K562 (cell line): Measurements from ENCODE around the gene MRI1. TPM values are rescaled to one million over a fixed set of nuclear protein-coding genes. Genes with fewer than 3 reads are reported as not detected.
"Not testable (repeated sequence)": the region's sequence is repeated elsewhere in the genome, so short reads cannot be mapped to it uniquely, and the experiment has no call there.

Experiments
- ATAC-seq: fragments of 200-7000 bp; cut with Tn5 transposase; 3 replicates; pipeline ENCODE4 v1.9.1; 2020; ENCODE audit warnings: moderate library complexity
- BruUV-seq: library from RNA; stranded (reverse); fragments of 400-500 nt; replicated peaks from 2 replicates; lab custom pipeline; 2021; lab: Mats Ljungman, UMichigan
- CTCF ChIA-PET: fragments of 300-600 bp; formaldehyde crosslinking; extraction: SDS; loops from one replicate; lab custom pipeline; 2021; ENCODE audit warnings: low intra/inter-chr PET ratio; lab: Yijun Ruan, JAX
- POLR2A ChIA-PET: fragments of 300-600, 350-650 bp; sonication (Branson Sonifier 250); formaldehyde crosslinking; extraction: SDS; loops from one replicate; lab custom pipeline; 2021; ENCODE audit warnings: antibody characterized with exemption, inconsistent platforms; lab: Yijun Ruan, JAX
- DNase-seq, 4 experiments: peaks; one replicate each; pipeline versions ENCODE4 v3.0.0 to v3.0.0-alpha.2; 2011 to 2018; ENCODE audit warnings: low spot score in 3 of 4, mixed read lengths in 3 of 4; ENCODE audit errors: extremely low read depth in 1 of 4
- FAIRE-seq: peaks from 2 replicates; lab custom pipeline; 2011; peaks lifted over from hg19 to GRCh38; lab: Jason Lieb, UNC
- H2AFZ ChIP-seq: 2 replicates; pipeline ENCODE4 v1.6.0; 2011; ENCODE audit warnings: low read depth, low read length, control low read depth, inconsistent platforms
- H3K27ac ChIP-seq: fragments of 200-600 bp; 3 replicates; pipeline ENCODE4 v1.8.0; 2011; ENCODE audit warnings: low read depth, mild to moderate bottlenecking, control low read depth, inconsistent platforms, low read length, moderate library complexity, mixed read lengths; ENCODE audit errors: extremely low read depth
- H3K27me3 ChIP-seq, 2 experiments: fragments of 300-600 bp in 1 of 2; 2 replicates in 1 of 2; 3 replicates in 1 of 2; pipeline versions ENCODE4 v1.6.0 to v1.8.0; 2011; ENCODE audit warnings: inconsistent platforms in 2 of 2, low read length in 2 of 2, mild to moderate bottlenecking in 1 of 2, mixed read lengths in 1 of 2, moderate library complexity in 1 of 2; ENCODE audit not compliant: control insufficient read depth in 2 of 2, insufficient read depth in 2 of 2
- H3K36me3 ChIP-seq: fragments of 300-600 bp; 3 replicates; pipeline ENCODE4 v1.8.0; 2011; ENCODE audit warnings: mild to moderate bottlenecking, low read length, inconsistent platforms; ENCODE audit not compliant: control insufficient read depth, insufficient read depth
- H3K4me1 ChIP-seq, 2 experiments: fragments of 200-600 bp in 1 of 2; replicated peaks in 1 of 2; 2 replicates in 1 of 2; 3 replicates in 1 of 2; pipeline versions ENCODE4 v1.5.1 to v1.8.0; 2011; ENCODE audit warnings: inconsistent platforms in 2 of 2, low read length in 2 of 2, mild to moderate bottlenecking in 1 of 2, mixed read lengths in 1 of 2, moderate library complexity in 1 of 2; ENCODE audit not compliant: control insufficient read depth in 2 of 2, insufficient read depth in 2 of 2
- H3K4me2 ChIP-seq: 2 replicates; pipeline ENCODE4 v1.6.1; 2011; ENCODE audit warnings: low read length, control low read depth, inconsistent platforms, mixed read lengths; ENCODE audit not compliant: insufficient read depth
- H3K4me3 ChIP-seq: fragments of 200-600 bp; sonication (generic), shearing (Covaris generic); 2 replicates; pipeline ENCODE4 v1.5.1; 2016; ENCODE audit warnings: control low read depth, inconsistent platforms
- H3K79me2 ChIP-seq: fragments of 200-600 bp; 3 replicates; pipeline ENCODE4 v1.8.0; 2011; ENCODE audit warnings: low read length, inconsistent platforms; ENCODE audit not compliant: control insufficient read depth, insufficient read depth
- H3K9ac ChIP-seq, 2 experiments: 2 replicates each; pipeline versions ENCODE4 v1.6.0 to v1.6.1; 2011; ENCODE audit warnings: low read depth in 2 of 2, low read length in 2 of 2, control low read depth in 1 of 2, inconsistent platforms in 1 of 2, mild to moderate bottlenecking in 1 of 2, mixed read lengths in 1 of 2; ENCODE audit not compliant: insufficient read depth in 1 of 2
- H3K9me1 ChIP-seq: one replicate; pipeline ENCODE4 v1.6.0; 2011; ENCODE audit warnings: inconsistent platforms, mild to moderate bottlenecking, low read length, moderate library complexity; ENCODE audit not compliant: control insufficient read depth, insufficient read depth
- H3K9me3 ChIP-seq: replicated peaks from 2 replicates; pipeline ENCODE4 v1.5.1; 2011; ENCODE audit warnings: low read depth, low read length, inconsistent platforms; ENCODE audit not compliant: control insufficient read depth, insufficient read depth
- H4K20me1 ChIP-seq: replicated peaks from 2 replicates; pipeline ENCODE4 v1.6.1; 2011; ENCODE audit warnings: low read length, inconsistent platforms, mixed read lengths; ENCODE audit not compliant: control insufficient read depth, insufficient read depth
- CTBP1 ChIP-seq: fragments of 450-650 bp; IDR thresholded peaks from 2 replicates; pipeline ENCODE4 v1.6.1; 2016; ENCODE audit warnings: borderline replicate concordance
- RBFOX2 ChIP-seq: fragments of 200-400 bp; formaldehyde crosslinking; IDR thresholded peaks from 2 replicates; pipeline ENCODE4 v1.6.1; 2017; ENCODE audit warnings: low read depth, mild to moderate bottlenecking, low read length, moderate library complexity
- SMAD2 ChIP-seq: fragments of 150-350 bp; IDR thresholded peaks from 2 replicates; pipeline ENCODE4 v1.6.1; 2014; ENCODE audit warnings: low read depth, mild to moderate bottlenecking, low read length
- SRSF1 ChIP-seq: fragments of 200-400 bp; formaldehyde crosslinking; IDR thresholded peaks from 2 replicates; pipeline ENCODE4 v1.6.1; 2017; ENCODE audit warnings: mild to moderate bottlenecking, low read depth, low read length, moderate library complexity
- ZBTB9 ChIP-seq: fragments of 450-650 bp; formaldehyde crosslinking; IDR thresholded peaks from 2 replicates; pipeline ENCODE4 v1.4.0; 2020; ENCODE audit warnings: mild to moderate bottlenecking, moderate library complexity
- ZNF695 ChIP-seq: fragments of 450-650 bp; formaldehyde crosslinking; IDR thresholded peaks from 2 replicates; pipeline ENCODE4 v1.4.0; 2020; ENCODE audit warnings: mild to moderate bottlenecking, moderate library complexity
- ZNF778 ChIP-seq: fragments of 450-650 bp; formaldehyde crosslinking; IDR thresholded peaks from 2 replicates; pipeline ENCODE4 v1.4.0; 2020; ENCODE audit warnings: mild to moderate bottlenecking, moderate library complexity
- WGBS: fragments of 100-300 bp; shearing (Covaris generic); methylation state at CpG from one replicate; pipeline ENCODE4 v1.1.6; 2016; ENCODE audit warnings: low coverage, mixed read lengths; ENCODE audit not compliant: insufficient coverage; ENCODE audit errors: missing lambda C conversion rate; 5-methylcytosine and 5-hydroxymethylcytosine counted together
- in situ Hi-C: fragments of 300-500 bp; cut with MboI; formaldehyde crosslinking; loops from 4 replicates; pipeline ENCODE4 v1.15.0; 2018; ENCODE audit warnings: inconsistent platforms, mixed read lengths
- intact Hi-C: fragments of 100-400 bp; cut with micrococcal nuclease; formaldehyde crosslinking; loops from 2 replicates; pipeline ENCODE4 v1.14.2; 2022
- polyA plus RNA-seq, 8 experiments: library from polyadenylated mRNA; depleted of rRNA in 4 of 8; stranded (reverse) in 5 of 8; unstranded in 3 of 8; fragments of >200 nt; fragmentation: Nextera tagmentation in 2 of 8; fragmentation: Illumina TruSeq in 1 of 8; extraction: Ambion mirVana in 2 of 8; extraction: Trizol in 1 of 8; gene quantifications; 2 replicates each; pipeline versions ENCODE4 v1.2.1 to v1.2.3, GENCODE V29; 2011 to 2014; ENCODE audit warnings: inconsistent platforms in 1 of 8, missing spikeins in 1 of 8
- total RNA-seq, 7 experiments: library from RNA; depleted of rRNA in 6 of 7; stranded (reverse); fragments of >200 nt in 6 of 7; fragmentation: Illumina TruSeq in 2 of 7; extraction: Trizol in 2 of 7; gene quantifications; 2 replicates each; pipeline versions ENCODE4 v1.2.1 to v1.2.3, GENCODE V29; 2011 to 2021; ENCODE audit warnings: low replicate concordance in 1 of 7

Gene MRI1
- total and polyA plus RNA-seq, 9 of the 15 experiments (the other 6 are each of a cell fraction or from before 2014, with no cell fraction given): 5.5 to 57.4 (median 28.2) TPM

GRCh38 chr19:13748169-13748828 lies 16.0 kb upstream of the MRI1 start (continued):
- TF ChIP-seq SRSF1 (no peak), SMAD2 (no peak), ZBTB9 (CRISPR knock-in tag) (no peak), ZNF778 (CRISPR knock-in tag) (no peak), ZNF695 (CRISPR knock-in tag) (no peak)

GRCh38 chr19:13751436-13751835 lies 12.9 kb upstream of the MRI1 start:
- no peak for TF ChIP-seq CTBP1
- 0 out of 2 replicates have a peak, but pooled peaks have one; percentile 17 for TF ChIP-seq RBFOX2
- Histone ChIP-seq H3K9me1 (no peaks in the 10 kb centered on the region), H3K9ac (peak overlapping the region in 1 of 2 experiments; percentile 6; a peak in 1 of 4 replicates), H3K4me3 (no peak overlapping the region), H3K9me3 (peaks cover 7% of the 10 kb centered on the region), H2AFZ (no peak overlapping the region), H3K36me3 (peaks cover 42% of the 10 kb centered on the region), H3K27me3 (no peaks in the 10 kb centered on the region), H4K20me1 (no peaks in the 10 kb centered on the region), H3K79me2 (peaks cover 22% of the 10 kb centered on the region), H3K4me2 (no peak overlapping the region), H3K4me1 (peaks cover 7 to 22% of the 10 kb centered on the region in 2 experiments; a peak in 4 of 5 replicates), H3K27ac (no peak overlapping the region)
- BruUV-seq: no TSS peak
- intact Hi-C loops: no loop called here
- WGBS: 86% methylated on average over 14 of the region's 16 CpGs
- FAIRE-seq (no peak), ATAC-seq (no peak), DNase-seq (no peak)
- in situ Hi-C loops: no loop called here
- POLR2A ChIA-PET: interaction anchor here (0.8 kb wide), 1 partner anchor 14 kb away, joined by 3 read pairs; no protein-coding TSS in a partner anchor
- CTCF ChIA-PET: no interaction called here

GRCh38 chr19:13753622-13754021 lies 10.7 kb upstream of the MRI1 start:
- H3K4me1 ChIP-seq: peaks cover 6 to 15% of the 10 kb centered on the region in 2 experiments; a peak in 4 of 5 replicates
- in situ Hi-C loops, FAIRE-seq, H3K27me3 ChIP-seq, POLR2A ChIA-PET, H3K9me1 ChIP-seq, H3K9me3 ChIP-seq, H3K27ac ChIP-seq, H2AFZ ChIP-seq, DNase-seq, H3K4me2 ChIP-seq, BruUV-seq, H4K20me1 ChIP-seq, H3K9ac ChIP-seq, CTCF ChIA-PET, ATAC-seq, H3K4me3 ChIP-seq, intact Hi-C loops: not testable (repeated sequence)
- H3K79me2 ChIP-seq: peaks cover 13% of the 10 kb centered on the region
- 83% methylated on average over 7 of the region's 7 CpGs for WGBS
- H3K36me3 ChIP-seq: peaks cover 61% of the 10 kb centered on the region
